NT2/D1 (cell line): Measurements from ENCODE around the gene MYO5C.

Experiments used
- SUZ12 ChIP-seq: IDR thresholded peaks from 2 replicates; pipeline ENCODE4 v1.6.1; 2011; ENCODE audit not compliant: insufficient read length, insufficient read depth; ENCODE audit errors: extremely low read depth
- YY1 ChIP-seq: IDR thresholded peaks from 2 replicates; pipeline ENCODE4 v1.6.1; 2011; ENCODE audit not compliant: insufficient read length, insufficient read depth
- ZNF274 ChIP-seq: IDR thresholded peaks from 2 replicates; pipeline ENCODE4 v1.6.1; 2011; ENCODE audit warnings: mild to moderate bottlenecking, low read depth, low read length

DNA sequence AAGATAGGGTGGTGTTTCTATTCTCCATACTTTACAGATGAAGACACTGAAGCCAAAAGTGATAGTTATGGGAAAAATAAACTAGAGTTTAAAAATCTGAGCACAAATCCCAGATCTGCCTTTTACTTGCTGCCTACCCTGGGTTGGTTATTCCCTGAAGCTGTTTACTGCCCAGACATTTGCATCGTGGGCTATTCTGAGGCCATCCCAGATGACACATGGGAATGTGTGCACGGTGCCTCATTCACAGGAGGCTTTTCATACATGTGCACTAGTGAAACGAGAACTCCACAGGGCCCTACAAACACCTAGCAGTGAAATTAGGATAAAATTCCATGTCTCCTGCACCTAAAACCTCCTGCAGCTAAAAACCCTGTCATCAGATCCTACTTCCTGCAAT, 17.5 kb downstream of the MYO5C start:
- no peak for TF ChIP-seq ZNF274
- TF ChIP-seq YY1 = no peak
- TF ChIP-seq SUZ12 = no peak
